Muscle of back (tissue), 13 donors: Measurements from ENCODE around the gene PPP1R14D. TPM values are rescaled to one million over a fixed set of nuclear protein-coding genes. Genes with fewer than 3 reads are reported as not detected.
"Not testable (repeated sequence)": the region's sequence is repeated elsewhere in the genome, so short reads cannot be mapped to it uniquely, and the experiment has no call there.

ENCODE experiments used
- DNase-seq, 3 donors: peaks; one replicate each; pipeline versions ENCODE4 v3.0.0 to v3.0.0-alpha.2; 2013
- long read RNA-seq, 9 donors: transcript quantifications; one replicate each; lab custom pipeline, GENCODE V29; 2026
- polyA plus RNA-seq, 10 donors: library from polyadenylated mRNA; unstranded; fragments of 120-200 nt; gene quantifications; one replicate each; pipeline ENCODE4 v1.2.1, GENCODE V29; 2013; ENCODE audit not compliant: insufficient read length in 10 of 10

Gene PPP1R14D
- polyA plus RNA-seq: not detected
- long read RNA-seq, donor 1: 0 reads
- long read RNA-seq, donor 2: 0 reads
- long read RNA-seq, donor 3: 0 reads
- long read RNA-seq, donor 4: 0 reads
- long read RNA-seq, donor 5: 0 reads
- long read RNA-seq, donor 6: 0 reads
- long read RNA-seq, donor 7: 0 reads
- long read RNA-seq, donor 8: 0 reads
- long read RNA-seq, donor 9: 0 reads

- no peak for DNase-seq
Measured at GRCh38 chr15:40828447-40829036, at the start of gene PPP1R14D. TSS of gene PPP1R14D (minus strand) at chr15:40828708. CDS start at chr15:40828641, 67 bp downstream.

- no peak for DNase-seq
Measured at GRCh38 chr15:40877694-40878093, 49.2 kb upstream of the PPP1R14D start.

GRCh38 chr15:40875991-40876730 is 47.7 kb upstream of the PPP1R14D start:
- DNase-seq: no peak

GRCh38 chr15:40873694-40874561 is 45.4 kb upstream of the PPP1R14D start, which contains the start of gene RHOV:
TSS of gene RHOV (minus strand) at chr15:40874234. CDS start at chr15:40874139, 95 bp downstream.
- DNase-seq: peak in 1 of 3 donors; percentile 57

GRCh38 chr15:40872791-40873693 is 44.5 kb upstream of the PPP1R14D start:
- DNase-seq: no peak

GRCh38 chr15:40871749-40872617 is 43.5 kb upstream of the PPP1R14D start:
- no peak for DNase-seq

- DNase-seq: no peak
Measured at GRCh38 chr15:40870716-40871115, 42.2 kb upstream of the PPP1R14D start.

GRCh38 chr15:40869686-40870085 is 41.2 kb upstream of the PPP1R14D start:
- DNase-seq: no peak

- DNase-seq: no peak
Measured at GRCh38 chr15:40867199-40867598, 38.7 kb upstream of the PPP1R14D start.

GRCh38 chr15:40863660-40864270 is 35.3 kb upstream of the PPP1R14D start:
- no peak for DNase-seq

- DNase-seq: not testable (repeated sequence)
Measured at GRCh38 chr15:40861147-40861546, 32.6 kb upstream of the PPP1R14D start.

- peak; percentile 34 to 66 (median 60) for DNase-seq
Measured at GRCh38 chr15:40859206-40859851, 30.8 kb upstream of the PPP1R14D start.

- DNase-seq: no peak
Measured at GRCh38 chr15:40858706-40859105, 30.2 kb upstream of the PPP1R14D start.

- peak; percentile 38 to 86 (median 74) for DNase-seq
Measured at GRCh38 chr15:40857601-40858341, 29.3 kb upstream of the PPP1R14D start.

GRCh38 chr15:40856746-40857145 is 28.2 kb upstream of the PPP1R14D start:
- no peak for DNase-seq

GRCh38 chr15:40855706-40856234 is 27.3 kb upstream of the PPP1R14D start:
- DNase-seq: no peak

GRCh38 chr15:40854161-40854560 is 25.7 kb upstream of the PPP1R14D start:
- no peak for DNase-seq
